Astrocyte (in vitro differentiated cells and primary cell): ENCODE data around the gene IQCH.

Experiments used
- CTCF ChIP-seq: IDR thresholded peaks from 2 replicates; pipeline ENCODE4 v1.5.1; 2011; ENCODE audit warnings: low read depth, mild to moderate bottlenecking, inconsistent platforms, low read length, moderate library complexity; ENCODE audit not compliant: insufficient read depth
- EZH2 ChIP-seq: IDR thresholded peaks from 2 replicates; pipeline ENCODE4 v1.6.1; 2012; ENCODE audit warnings: mild to moderate bottlenecking, low read length, inconsistent platforms; ENCODE audit not compliant: insufficient read depth

- TF ChIP-seq CTCF, result no peak
- TF ChIP-seq EZH2, result no peak
Observed at GRCh38 chr15:67394873-67395639, 140.5 kb downstream of the IQCH start.
